GM12878 (cell line): ENCODE data around the gene NMT1. TPM values are rescaled to one million over a fixed set of nuclear protein-coding genes. Genes with fewer than 3 reads are reported as not detected.

Source experiments
- CBX3 ChIP-seq: fragments of 200-600 bp; sonication (generic); IDR thresholded peaks from 2 replicates; pipeline ENCODE4 v1.6.1; 2016; ENCODE audit warnings: low read depth, borderline replicate concordance
- FOXM1 ChIP-seq: IDR thresholded peaks from 2 replicates; pipeline ENCODE4 v1.6.1; 2012; ENCODE audit warnings: low read depth, mild to moderate bottlenecking, inconsistent platforms, low read length, moderate library complexity
- HDGF ChIP-seq: fragments of 450-650 bp; IDR thresholded peaks from 2 replicates; pipeline ENCODE4 v1.6.1; 2016; ENCODE audit warnings: antibody characterized with exemption
- IRF4 ChIP-seq: IDR thresholded peaks from 2 replicates; pipeline ENCODE4 v1.6.1; 2011; ENCODE audit warnings: low read depth, low read length
- MYB ChIP-seq: fragments of 150-350 bp; IDR thresholded peaks from 2 replicates; pipeline ENCODE4 v1.6.1; 2014; ENCODE audit warnings: mild to moderate bottlenecking, low read depth, low read length, borderline replicate concordance
- NFYA ChIP-seq: IDR thresholded peaks from 2 replicates; pipeline ENCODE4 v1.6.1; 2011; ENCODE audit warnings: low read depth, mild to moderate bottlenecking, low read length, improper control_type of control experiment, borderline replicate concordance
- SREBF2 ChIP-seq: IDR thresholded peaks from 2 replicates; pipeline ENCODE4 v1.6.1; 2012; ENCODE audit warnings: mild to moderate bottlenecking, low read length
- TARDBP ChIP-seq: IDR thresholded peaks from 2 replicates; pipeline ENCODE4 v1.6.1; 2016; ENCODE audit warnings: borderline replicate concordance
- YBX1 ChIP-seq: fragments of 450-650 bp; IDR thresholded peaks from 2 replicates; pipeline ENCODE4 v1.6.1; 2016; ENCODE audit warnings: antibody characterized with exemption
- ZNF217 ChIP-seq: fragments of 450-650 bp; IDR thresholded peaks from 2 replicates; pipeline ENCODE4 v1.6.1; 2017; ENCODE audit warnings: antibody characterized with exemption, mild to moderate bottlenecking
- ZNF274 ChIP-seq: IDR thresholded peaks from one replicate; pipeline ENCODE4 v1.8.0; 2011; ENCODE audit not compliant: insufficient read length, insufficient read depth
- polyA plus RNA-seq, 11 experiments: library from polyadenylated mRNA; depleted of rRNA in 4 of 11; unstranded in 6 of 11; stranded (reverse) in 5 of 11; fragments of >200 nt; fragmentation: Nextera tagmentation in 4 of 11; fragmentation: Illumina TruSeq in 1 of 11; extraction: Ambion mirVana in 4 of 11; extraction: Trizol in 1 of 11; gene quantifications; 1 replicate in 1 of 11; 2 replicates in 10 of 11; pipeline versions ENCODE4 v1.2.1 to v1.2.3, GENCODE V29; 2011 to 2016; ENCODE audit warnings: inconsistent platforms in 2 of 11, missing spikeins in 2 of 11, low read depth in 1 of 11
- total RNA-seq, 4 experiments: library from RNA; depleted of rRNA in 3 of 4; stranded (reverse); fragments of >200 nt in 3 of 4; fragmentation: Illumina TruSeq in 1 of 4; extraction: Trizol in 1 of 4; gene quantifications; 2 replicates each; pipeline versions ENCODE4 v1.2.1 to v1.2.3, GENCODE V29; 2013 to 2021
- TF ChIP-seq, protein P1 (sequence below): fragments of 450-650 bp; conservative IDR thresholded peaks from 2 replicates; pipeline ENCODE4 v1.6.1; 2017; ENCODE audit warnings: mild to moderate bottlenecking, moderate library complexity
- TF ChIP-seq, protein P2 (sequence below): fragments of 450-650 bp; IDR thresholded peaks from 2 replicates; pipeline ENCODE4 v1.6.1; 2017; ENCODE audit warnings: low read depth, mild to moderate bottlenecking, moderate library complexity
- TF ChIP-seq, protein P3 (sequence below): fragments of 450-650 bp; IDR thresholded peaks from 2 replicates; pipeline ENCODE4 v1.6.1; 2017; ENCODE audit warnings: antibody characterized with exemption, mild to moderate bottlenecking, moderate library complexity
- TF ChIP-seq, protein P4 (sequence below): IDR thresholded peaks from 2 replicates; pipeline ENCODE4 v1.6.1; 2012; ENCODE audit warnings: low read depth, low read length, improper control_type of control experiment
- TF ChIP-seq, protein P5 (sequence below): fragments of 450-650 bp; IDR thresholded peaks from 2 replicates; pipeline ENCODE4 v1.6.1; 2018; ENCODE audit warnings: borderline replicate concordance, mild to moderate bottlenecking; ENCODE audit not compliant: partially characterized antibody
- TF ChIP-seq, protein P6 (sequence below): fragments of 150-350 bp; IDR thresholded peaks from 2 replicates; pipeline ENCODE4 v1.6.1; 2014; ENCODE audit warnings: mild to moderate bottlenecking, low read depth, low read length

Gene NMT1
- total and polyA plus RNA-seq, 10 of the 15 experiments (the other 5 are each of a cell fraction or from before 2014, with no cell fraction given): 96.7 to 395 (median 222) TPM

DNA sequence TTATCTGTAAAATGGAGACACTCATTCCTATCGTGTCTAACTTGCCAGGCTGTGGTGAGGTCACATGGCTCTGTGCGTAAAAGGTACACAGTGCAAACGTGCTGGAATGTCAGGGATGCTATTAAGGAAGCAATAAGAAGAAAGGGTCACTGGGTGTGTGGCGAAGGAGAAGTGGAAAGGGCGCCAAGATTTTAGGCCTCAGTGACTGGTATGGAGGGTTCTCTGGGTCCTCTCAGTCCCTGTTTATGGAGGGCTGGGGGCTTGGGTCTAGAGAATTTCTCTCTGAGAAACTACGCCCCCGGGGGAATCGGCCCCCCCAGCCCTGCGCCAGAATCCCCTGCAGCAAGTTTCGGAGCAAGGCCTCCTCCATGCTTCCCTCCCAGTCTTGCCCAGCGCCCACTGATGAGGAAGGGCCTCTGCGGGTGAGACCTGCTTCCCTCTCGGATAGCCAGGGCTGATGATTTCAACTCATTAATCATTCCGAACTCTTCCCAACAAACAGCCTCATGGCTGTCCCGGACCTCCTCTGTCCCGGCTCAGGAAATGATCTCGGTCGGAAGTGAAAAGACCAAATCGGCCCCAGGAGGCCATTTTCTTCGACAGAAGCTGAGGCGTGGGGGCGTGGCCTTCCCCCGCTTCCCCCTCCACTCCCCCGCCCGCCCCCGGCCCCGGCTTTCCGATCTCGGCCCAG lies 85.9 kb downstream of the NMT1 start (continued):
- TF ChIP-seq, protein P1, sequence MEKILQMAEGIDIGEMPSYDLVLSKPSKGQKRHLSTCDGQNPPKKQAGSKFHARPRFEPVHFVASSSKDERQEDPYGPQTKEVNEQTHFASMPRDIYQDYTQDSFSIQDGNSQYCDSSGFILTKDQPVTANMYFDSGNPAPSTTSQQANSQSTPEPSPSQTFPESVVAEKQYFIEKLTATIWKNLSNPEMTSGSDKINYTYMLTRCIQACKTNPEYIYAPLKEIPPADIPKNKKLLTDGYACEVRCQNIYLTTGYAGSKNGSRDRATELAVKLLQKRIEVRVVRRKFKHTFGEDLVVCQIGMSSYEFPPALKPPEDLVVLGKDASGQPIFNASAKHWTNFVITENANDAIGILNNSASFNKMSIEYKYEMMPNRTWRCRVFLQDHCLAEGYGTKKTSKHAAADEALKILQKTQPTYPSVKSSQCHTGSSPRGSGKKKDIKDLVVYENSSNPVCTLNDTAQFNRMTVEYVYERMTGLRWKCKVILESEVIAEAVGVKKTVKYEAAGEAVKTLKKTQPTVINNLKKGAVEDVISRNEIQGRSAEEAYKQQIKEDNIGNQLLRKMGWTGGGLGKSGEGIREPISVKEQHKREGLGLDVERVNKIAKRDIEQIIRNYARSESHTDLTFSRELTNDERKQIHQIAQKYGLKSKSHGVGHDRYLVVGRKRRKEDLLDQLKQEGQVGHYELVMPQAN: no peak
- TF ChIP-seq, protein P2, sequence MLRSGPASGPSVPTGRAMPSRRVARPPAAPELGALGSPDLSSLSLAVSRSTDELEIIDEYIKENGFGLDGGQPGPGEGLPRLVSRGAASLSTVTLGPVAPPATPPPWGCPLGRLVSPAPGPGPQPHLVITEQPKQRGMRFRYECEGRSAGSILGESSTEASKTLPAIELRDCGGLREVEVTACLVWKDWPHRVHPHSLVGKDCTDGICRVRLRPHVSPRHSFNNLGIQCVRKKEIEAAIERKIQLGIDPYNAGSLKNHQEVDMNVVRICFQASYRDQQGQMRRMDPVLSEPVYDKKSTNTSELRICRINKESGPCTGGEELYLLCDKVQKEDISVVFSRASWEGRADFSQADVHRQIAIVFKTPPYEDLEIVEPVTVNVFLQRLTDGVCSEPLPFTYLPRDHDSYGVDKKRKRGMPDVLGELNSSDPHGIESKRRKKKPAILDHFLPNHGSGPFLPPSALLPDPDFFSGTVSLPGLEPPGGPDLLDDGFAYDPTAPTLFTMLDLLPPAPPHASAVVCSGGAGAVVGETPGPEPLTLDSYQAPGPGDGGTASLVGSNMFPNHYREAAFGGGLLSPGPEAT: no peak
- TF ChIP-seq MYB (no peak), NFYA (no peak), TARDBP (0 out of 2 replicates have a peak, but pooled peaks have one; percentile 19), YBX1 (no peak), CBX3 (no peak), FOXM1 (no peak), SREBF2 (no peak), ZNF274 (no peak), ZNF217 (no peak), HDGF (no peak), IRF4 (no peak)
- TF ChIP-seq, protein P3, sequence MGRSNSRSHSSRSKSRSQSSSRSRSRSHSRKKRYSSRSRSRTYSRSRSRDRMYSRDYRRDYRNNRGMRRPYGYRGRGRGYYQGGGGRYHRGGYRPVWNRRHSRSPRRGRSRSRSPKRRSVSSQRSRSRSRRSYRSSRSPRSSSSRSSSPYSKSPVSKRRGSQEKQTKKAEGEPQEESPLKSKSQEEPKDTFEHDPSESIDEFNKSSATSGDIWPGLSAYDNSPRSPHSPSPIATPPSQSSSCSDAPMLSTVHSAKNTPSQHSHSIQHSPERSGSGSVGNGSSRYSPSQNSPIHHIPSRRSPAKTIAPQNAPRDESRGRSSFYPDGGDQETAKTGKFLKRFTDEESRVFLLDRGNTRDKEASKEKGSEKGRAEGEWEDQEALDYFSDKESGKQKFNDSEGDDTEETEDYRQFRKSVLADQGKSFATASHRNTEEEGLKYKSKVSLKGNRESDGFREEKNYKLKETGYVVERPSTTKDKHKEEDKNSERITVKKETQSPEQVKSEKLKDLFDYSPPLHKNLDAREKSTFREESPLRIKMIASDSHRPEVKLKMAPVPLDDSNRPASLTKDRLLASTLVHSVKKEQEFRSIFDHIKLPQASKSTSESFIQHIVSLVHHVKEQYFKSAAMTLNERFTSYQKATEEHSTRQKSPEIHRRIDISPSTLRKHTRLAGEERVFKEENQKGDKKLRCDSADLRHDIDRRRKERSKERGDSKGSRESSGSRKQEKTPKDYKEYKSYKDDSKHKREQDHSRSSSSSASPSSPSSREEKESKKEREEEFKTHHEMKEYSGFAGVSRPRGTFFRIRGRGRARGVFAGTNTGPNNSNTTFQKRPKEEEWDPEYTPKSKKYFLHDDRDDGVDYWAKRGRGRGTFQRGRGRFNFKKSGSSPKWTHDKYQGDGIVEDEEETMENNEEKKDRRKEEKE: no peak
- TF ChIP-seq, protein P4, sequence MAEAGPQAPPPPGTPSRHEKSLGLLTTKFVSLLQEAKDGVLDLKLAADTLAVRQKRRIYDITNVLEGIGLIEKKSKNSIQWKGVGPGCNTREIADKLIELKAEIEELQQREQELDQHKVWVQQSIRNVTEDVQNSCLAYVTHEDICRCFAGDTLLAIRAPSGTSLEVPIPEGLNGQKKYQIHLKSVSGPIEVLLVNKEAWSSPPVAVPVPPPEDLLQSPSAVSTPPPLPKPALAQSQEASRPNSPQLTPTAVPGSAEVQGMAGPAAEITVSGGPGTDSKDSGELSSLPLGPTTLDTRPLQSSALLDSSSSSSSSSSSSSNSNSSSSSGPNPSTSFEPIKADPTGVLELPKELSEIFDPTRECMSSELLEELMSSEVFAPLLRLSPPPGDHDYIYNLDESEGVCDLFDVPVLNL: no peak
- TF ChIP-seq, protein P5, sequence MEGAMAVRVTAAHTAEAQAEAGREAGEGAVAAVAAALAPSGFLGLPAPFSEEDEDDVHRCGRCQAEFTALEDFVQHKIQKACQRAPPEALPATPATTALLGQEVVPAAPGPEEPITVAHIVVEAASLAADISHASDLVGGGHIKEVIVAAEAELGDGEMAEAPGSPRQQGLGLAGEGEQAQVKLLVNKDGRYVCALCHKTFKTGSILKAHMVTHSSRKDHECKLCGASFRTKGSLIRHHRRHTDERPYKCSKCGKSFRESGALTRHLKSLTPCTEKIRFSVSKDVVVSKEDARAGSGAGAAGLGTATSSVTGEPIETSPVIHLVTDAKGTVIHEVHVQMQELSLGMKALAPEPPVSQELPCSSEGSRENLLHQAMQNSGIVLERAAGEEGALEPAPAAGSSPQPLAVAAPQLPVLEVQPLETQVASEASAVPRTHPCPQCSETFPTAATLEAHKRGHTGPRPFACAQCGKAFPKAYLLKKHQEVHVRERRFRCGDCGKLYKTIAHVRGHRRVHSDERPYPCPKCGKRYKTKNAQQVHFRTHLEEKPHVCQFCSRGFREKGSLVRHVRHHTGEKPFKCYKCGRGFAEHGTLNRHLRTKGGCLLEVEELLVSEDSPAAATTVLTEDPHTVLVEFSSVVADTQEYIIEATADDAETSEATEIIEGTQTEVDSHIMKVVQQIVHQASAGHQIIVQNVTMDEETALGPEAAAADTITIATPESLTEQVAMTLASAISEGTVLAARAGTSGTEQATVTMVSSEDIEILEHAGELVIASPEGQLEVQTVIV: no peak
- TF ChIP-seq, protein P6, sequence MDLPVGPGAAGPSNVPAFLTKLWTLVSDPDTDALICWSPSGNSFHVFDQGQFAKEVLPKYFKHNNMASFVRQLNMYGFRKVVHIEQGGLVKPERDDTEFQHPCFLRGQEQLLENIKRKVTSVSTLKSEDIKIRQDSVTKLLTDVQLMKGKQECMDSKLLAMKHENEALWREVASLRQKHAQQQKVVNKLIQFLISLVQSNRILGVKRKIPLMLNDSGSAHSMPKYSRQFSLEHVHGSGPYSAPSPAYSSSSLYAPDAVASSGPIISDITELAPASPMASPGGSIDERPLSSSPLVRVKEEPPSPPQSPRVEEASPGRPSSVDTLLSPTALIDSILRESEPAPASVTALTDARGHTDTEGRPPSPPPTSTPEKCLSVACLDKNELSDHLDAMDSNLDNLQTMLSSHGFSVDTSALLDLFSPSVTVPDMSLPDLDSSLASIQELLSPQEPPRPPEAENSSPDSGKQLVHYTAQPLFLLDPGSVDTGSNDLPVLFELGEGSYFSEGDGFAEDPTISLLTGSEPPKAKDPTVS: no peak
